T47D (cell line): ENCODE results near the gene CCDC57.
"Not testable (repeated sequence)": the region's sequence is repeated elsewhere in the genome, so short reads cannot be mapped to it uniquely, and the experiment has no call there.

Experiments used
- DNase-seq, 2 experiments: peaks; one replicate each; pipeline versions ENCODE4 v3.0.0 to v3.0.0-alpha.2; 2011 to 2012; ENCODE audit warnings: low read depth in 1 of 2, low spot score in 1 of 2
- JUND ChIP-seq: IDR thresholded peaks from 2 replicates; pipeline ENCODE4 v1.6.1; 2012; ENCODE audit warnings: low read depth
- in situ Hi-C: cut with HindIII; loops from 2 replicates; pipeline ENCODE4 v1.10.0; 2016; ENCODE audit warnings: low sequenced_read_pairs, low pct_unique_long_range_greater_than_20kb

The CCDC57 gene

GRCh38 chr17:82177276-82177675 lies 35.4 kb downstream of the CCDC57 start:
- in situ Hi-C loops, result no loop called here
- no peak for DNase-seq
- TF ChIP-seq JUND, result no peak

GRCh38 chr17:82175951-82176350 lies 36.7 kb downstream of the CCDC57 start:
- in situ Hi-C loops, result no loop called here
- no peak for TF ChIP-seq JUND
- no peak for DNase-seq

- in situ Hi-C loops, result no loop called here
- TF ChIP-seq JUND, result no peak
- DNase-seq, result no peak
These were observed 37.4 kb downstream of the CCDC57 start for GRCh38 chr17:82175201-82175600.

- DNase-seq, in situ Hi-C loops: not testable (repeated sequence)
These were observed 38.4 kb downstream of the CCDC57 start for GRCh38 chr17:82174042-82174857.

GRCh38 chr17:82173351-82174041 lies 39.1 kb downstream of the CCDC57 start:
- no peak for TF ChIP-seq JUND

GRCh38 chr17:82172486-82173160 lies 40.0 kb downstream of the CCDC57 start:
- no peak for DNase-seq
- in situ Hi-C loops, result no loop called here
- no peak for TF ChIP-seq JUND

More at GRCh38 chr17:82173351-82174041, 39.1 kb downstream of the CCDC57 start:
- no peak for DNase-seq
- in situ Hi-C loops, result no loop called here

GRCh38 chr17:82171750-82172375 lies 40.8 kb downstream of the CCDC57 start:
- in situ Hi-C loops, result no loop called here
- no peak for TF ChIP-seq JUND
- no peak for DNase-seq

GRCh38 chr17:82170412-82170961 lies 42.2 kb downstream of the CCDC57 start:
- TF ChIP-seq JUND, result no peak
- in situ Hi-C loops, result no loop called here
- no peak for DNase-seq

- no peak for TF ChIP-seq JUND
- in situ Hi-C loops, result no loop called here
- no peak for DNase-seq
These were observed 44.1 kb downstream of the CCDC57 start for GRCh38 chr17:82168568-82168967.

- in situ Hi-C loops, result no loop called here
- TF ChIP-seq JUND, result no peak
- no peak for DNase-seq
These were observed 45.6 kb downstream of the CCDC57 start for GRCh38 chr17:82167028-82167427.

- no peak for TF ChIP-seq JUND
- no peak for DNase-seq
- in situ Hi-C loops, result no loop called here
These were observed 47.8 kb downstream of the CCDC57 start for GRCh38 chr17:82164853-82165252.

GRCh38 chr17:82161216-82161615 lies 51.4 kb downstream of the CCDC57 start:
- TF ChIP-seq JUND, result no peak
- DNase-seq, result no peak
- in situ Hi-C loops, result no loop called here
